Measurements from ENCODE around the gene MTHFD2L.
A peak's percentile ranks its signal among the peaks of the same experiment; 100 is the strongest.
"Not testable (repeated sequence)": the region's sequence is repeated elsewhere in the genome, so short reads cannot be mapped to it uniquely, and the experiment has no call there.

MTHFD2L gene

GRCh38 chr4:74121643-74122579 is 36.0 kb upstream of the MTHFD2L start:
- TF ChIP-seq, protein P1, sequence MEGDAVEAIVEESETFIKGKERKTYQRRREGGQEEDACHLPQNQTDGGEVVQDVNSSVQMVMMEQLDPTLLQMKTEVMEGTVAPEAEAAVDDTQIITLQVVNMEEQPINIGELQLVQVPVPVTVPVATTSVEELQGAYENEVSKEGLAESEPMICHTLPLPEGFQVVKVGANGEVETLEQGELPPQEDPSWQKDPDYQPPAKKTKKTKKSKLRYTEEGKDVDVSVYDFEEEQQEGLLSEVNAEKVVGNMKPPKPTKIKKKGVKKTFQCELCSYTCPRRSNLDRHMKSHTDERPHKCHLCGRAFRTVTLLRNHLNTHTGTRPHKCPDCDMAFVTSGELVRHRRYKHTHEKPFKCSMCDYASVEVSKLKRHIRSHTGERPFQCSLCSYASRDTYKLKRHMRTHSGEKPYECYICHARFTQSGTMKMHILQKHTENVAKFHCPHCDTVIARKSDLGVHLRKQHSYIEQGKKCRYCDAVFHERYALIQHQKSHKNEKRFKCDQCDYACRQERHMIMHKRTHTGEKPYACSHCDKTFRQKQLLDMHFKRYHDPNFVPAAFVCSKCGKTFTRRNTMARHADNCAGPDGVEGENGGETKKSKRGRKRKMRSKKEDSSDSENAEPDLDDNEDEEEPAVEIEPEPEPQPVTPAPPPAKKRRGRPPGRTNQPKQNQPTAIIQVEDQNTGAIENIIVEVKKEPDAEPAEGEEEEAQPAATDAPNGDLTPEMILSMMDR (IDR thresholded peaks at IDR 0.05; ENCODE audit: low read depth, low read length), result no peak
- DNase-seq (ENCODE audit: extremely low read depth, low read depth), result no peak

GRCh38 chr4:74123065-74123728 is 34.7 kb upstream of the MTHFD2L start:
- DNase-seq (ENCODE audit: extremely low read depth, low read depth), result peak; percentile 32
- TF ChIP-seq, protein P1 (IDR thresholded peaks at IDR 0.05; ENCODE audit: low read depth, low read length), result no peak

- TF ChIP-seq, protein P1 (IDR thresholded peaks at IDR 0.05; ENCODE audit: low read depth, low read length), result no peak
- no peak for DNase-seq (ENCODE audit: extremely low read depth, low read depth)
Observed at GRCh38 chr4:74125029-74125428, 32.9 kb upstream of the MTHFD2L start.

GRCh38 chr4:74127745-74128144 is 30.2 kb upstream of the MTHFD2L start:
- DNase-seq (ENCODE audit: extremely low read depth, low read depth), result no peak
- TF ChIP-seq, protein P1 (IDR thresholded peaks at IDR 0.05; ENCODE audit: low read depth, low read length), result no peak

DNA sequence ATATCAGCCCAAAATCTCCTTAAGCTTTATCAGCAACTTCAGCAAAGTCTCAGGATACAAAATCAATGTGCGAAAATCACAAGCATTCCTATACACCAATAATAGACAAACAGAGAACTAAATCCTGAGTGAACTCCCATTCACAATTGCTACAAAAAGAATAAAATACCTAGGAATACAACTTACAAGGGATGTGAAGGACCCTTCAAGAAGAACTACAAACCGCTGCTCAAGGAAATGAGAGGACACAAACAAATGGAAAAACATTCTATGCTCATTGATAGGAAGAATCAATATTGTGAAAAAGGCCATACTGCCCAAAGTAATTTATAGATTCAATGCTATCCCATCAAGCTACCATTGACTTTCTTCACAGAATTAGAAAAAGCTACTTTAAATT is 27.1 kb upstream of the MTHFD2L start:
- DNase-seq (ENCODE audit: extremely low read depth, low read depth), result not testable (repeated sequence)

DNA sequence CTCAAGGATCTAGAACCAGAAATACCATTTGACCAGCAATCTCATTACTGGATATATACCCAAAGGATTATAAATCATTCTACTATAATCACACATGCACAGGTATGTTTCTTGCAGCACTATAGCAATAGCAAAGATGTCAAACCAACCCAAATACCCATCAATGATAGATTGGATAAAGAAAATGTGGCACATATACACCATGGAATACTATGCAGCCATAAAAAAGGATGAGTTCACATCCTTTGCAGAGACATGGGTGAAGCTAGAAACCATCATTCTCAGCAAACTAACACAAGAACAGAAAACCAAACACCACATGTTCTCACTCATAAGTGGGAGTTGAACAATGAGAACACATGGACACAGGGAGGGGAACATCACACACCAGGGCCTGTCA is 25.7 kb upstream of the MTHFD2L start:
- DNase-seq (ENCODE audit: extremely low read depth, low read depth), result not testable (repeated sequence)

GRCh38 chr4:74132944-74133343 is 25.0 kb upstream of the MTHFD2L start:
- TF ChIP-seq, protein P1 (IDR thresholded peaks at IDR 0.05; ENCODE audit: low read depth, low read length), result no peak
- no peak for DNase-seq (ENCODE audit: extremely low read depth, low read depth)

DNA sequence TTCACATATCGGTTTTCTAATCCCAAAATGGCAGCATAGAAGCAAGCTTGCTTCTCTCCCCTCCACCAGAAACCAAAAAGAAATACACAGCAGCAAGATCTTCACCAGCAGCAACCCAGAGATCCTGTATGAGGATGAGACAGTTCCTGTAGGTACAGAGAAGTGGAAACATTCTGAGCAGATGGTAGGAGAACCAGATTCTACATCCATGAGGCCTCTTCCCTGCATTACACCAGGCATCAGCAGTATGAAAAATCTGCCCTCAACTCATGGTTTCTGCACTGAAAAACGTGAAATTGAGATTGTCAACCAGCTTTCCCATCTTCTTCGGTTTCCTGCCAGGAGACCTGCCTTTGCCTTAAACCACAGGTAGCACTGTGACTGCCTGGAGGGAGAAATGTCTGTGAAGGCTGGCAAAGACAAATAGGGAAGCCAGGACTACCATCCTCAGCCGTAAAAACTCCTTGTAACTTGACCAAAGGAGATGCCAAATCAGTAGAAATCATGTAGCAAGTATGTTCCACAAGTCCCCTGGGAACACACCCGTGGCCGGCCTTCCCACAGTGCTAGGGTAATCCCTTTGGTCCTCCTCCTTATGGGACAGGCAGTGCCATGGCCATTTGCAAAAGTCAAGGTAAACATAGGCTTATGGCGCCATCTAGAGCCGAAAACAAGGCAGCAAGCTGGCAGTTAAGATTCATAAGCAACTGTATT is 24.0 kb upstream of the MTHFD2L start:
- TF ChIP-seq, protein P1 (IDR thresholded peaks at IDR 0.05; ENCODE audit: low read depth, low read length), result peak; percentile 87

More for the DNA sequence above, 24.0 kb upstream of the MTHFD2L start:
- DNase-seq (ENCODE audit: extremely low read depth, low read depth), result peak; percentile 78

Measured in AG09319 (cell line).